ENCODE results near the gene CACNA2D3. TPM values are rescaled to one million over a fixed set of nuclear protein-coding genes. Genes with fewer than 3 reads are reported as not detected.

The CACNA2D3 gene
- total RNA-seq, 1 donor from 2014 or later: 1.3 TPM

GRCh38 chr3:54791501-54792156 is 669.3 kb downstream of the CACNA2D3 start:
- H3K4me3 ChIP-seq (ENCODE audit: low read depth, low read length): no peak overlapping the region
- no peak for DNase-seq (ENCODE audit: low read depth)
- no peak for TF ChIP-seq CTCF (conservative IDR thresholded peaks at IDR 0.05; ENCODE audit: low read depth, low read length)

- TF ChIP-seq CTCF (conservative IDR thresholded peaks at IDR 0.05; ENCODE audit: low read depth, low read length): no peak
- DNase-seq (ENCODE audit: low read depth): no peak
- H3K4me3 ChIP-seq (ENCODE audit: low read depth, low read length): no peak overlapping the region
Observed at GRCh38 chr3:54792584-54792983, 670.2 kb downstream of the CACNA2D3 start.

- H3K4me3 ChIP-seq (ENCODE audit: low read depth, low read length): no peak overlapping the region
- no peak for DNase-seq (ENCODE audit: low read depth)
- no peak for TF ChIP-seq CTCF (conservative IDR thresholded peaks at IDR 0.05; ENCODE audit: low read depth, low read length)
Observed at GRCh38 chr3:54793171-54793570, 670.8 kb downstream of the CACNA2D3 start.

GRCh38 chr3:54797111-54797510 is 674.8 kb downstream of the CACNA2D3 start:
- no peak for TF ChIP-seq CTCF (conservative IDR thresholded peaks at IDR 0.05; ENCODE audit: low read depth, low read length)
- no peak for DNase-seq (ENCODE audit: low read depth)
- H3K4me3 ChIP-seq (ENCODE audit: low read depth, low read length): no peak overlapping the region

- no peak overlapping the region for H3K4me3 ChIP-seq (ENCODE audit: low read depth, low read length)
- no peak for TF ChIP-seq CTCF (conservative IDR thresholded peaks at IDR 0.05; ENCODE audit: low read depth, low read length)
- DNase-seq (ENCODE audit: low read depth): no peak
Observed at GRCh38 chr3:54800478-54800877, 678.1 kb downstream of the CACNA2D3 start.

GRCh38 chr3:54801977-54802376 is 679.6 kb downstream of the CACNA2D3 start:
- no peak for TF ChIP-seq CTCF (conservative IDR thresholded peaks at IDR 0.05; ENCODE audit: low read depth, low read length)

GRCh38 chr3:54810401-54810800 is 688.0 kb downstream of the CACNA2D3 start:
- DNase-seq (ENCODE audit: low read depth): no peak
- no peak overlapping the region for H3K4me3 ChIP-seq (ENCODE audit: low read depth, low read length)
- TF ChIP-seq CTCF (conservative IDR thresholded peaks at IDR 0.05; ENCODE audit: low read depth, low read length): no peak

More at GRCh38 chr3:54801977-54802376, 679.6 kb downstream of the CACNA2D3 start:
- DNase-seq (ENCODE audit: low read depth): no peak
- H3K4me3 ChIP-seq (ENCODE audit: low read depth, low read length): no peak overlapping the region

All from epithelial cell of proximal tubule (primary cell).